ENCODE results near the gene SLC51A. TPM values are rescaled to one million over a fixed set of nuclear protein-coding genes. Genes with fewer than 3 reads are reported as not detected.

SLC51A gene
- total and polyA plus RNA-seq, 2 of the 8 experiments (the other 6 are each of a cell fraction or from before 2014, with no cell fraction given) = 6.3 to 9.8 TPM

DNA sequence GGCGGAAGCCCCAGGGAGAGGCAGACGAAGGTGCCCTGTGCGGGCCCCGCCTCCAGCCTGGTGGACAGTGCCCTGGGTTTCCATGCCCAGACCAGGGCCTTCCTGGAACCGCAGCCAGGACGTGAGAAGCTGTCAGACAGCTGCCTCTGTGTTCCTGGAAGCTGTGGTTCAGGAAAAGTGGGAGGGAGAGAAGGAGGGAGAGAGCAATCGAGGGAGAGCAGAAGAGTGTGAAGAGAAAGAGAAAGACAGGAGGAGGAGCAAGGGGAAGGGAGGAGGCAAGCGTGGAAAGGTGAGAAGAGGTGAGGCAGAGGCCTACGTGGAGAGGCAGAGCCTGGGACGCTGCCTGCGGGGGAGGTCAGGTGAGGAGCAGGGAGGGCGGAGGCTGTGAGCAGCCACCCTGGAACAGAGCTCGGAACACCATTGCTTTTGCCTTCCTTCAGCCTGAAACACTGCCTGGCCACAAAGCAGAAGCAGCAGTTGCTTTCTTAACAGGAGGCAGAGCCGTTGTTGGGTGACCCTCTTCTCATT lies 23.7 kb upstream of the SLC51A start:
- WGBS, 2 experiments (ENCODE audit: extremely low coverage in 1 of 2, insufficient coverage in 1 of 2, insufficient read length in 1 of 2, insufficient replicate concordance in 2 of 2, low coverage in 1 of 2, low lambda C conversion rate in 2 of 2, missing lambda C conversion rate in 1 of 2) = 72% methylated on average over 13 of the region's 14 CpGs; no CpG with 5 or more reads in 1 of the 2 experiments

More for the DNA sequence above, 23.7 kb upstream of the SLC51A start:
- H3K9ac ChIP-seq (replicated peaks in 1 of 4; ENCODE audit: extremely low read depth in 1 of 4, low read depth in 3 of 4, low read length in 3 of 4) = no peak overlapping the region; a peak in 1 of 7 replicates
- no peaks in the 10 kb centered on the region for H3K9me3 ChIP-seq (ENCODE audit: insufficient read depth in 2 of 2, low read depth in 1 of 2, low read length in 1 of 2)
- H2BK12ac ChIP-seq (ENCODE audit: low read depth, low read length) = peak overlapping the region; percentile 68; the same call in 1 of the 2 replicates
- H4K91ac ChIP-seq (replicated peaks; ENCODE audit: insufficient read length, low read length) = no peak overlapping the region
- H2AFZ ChIP-seq (ENCODE audit: low read length) = 0 out of 2 replicates have a peak overlapping the region, but pooled peaks have one; percentile 12
- H2AK5ac ChIP-seq (ENCODE audit: low read depth, low read length) = peak overlapping the region; percentile 72; the same call in 1 of the 2 replicates
- DNase-seq (ENCODE audit: low read depth in 1 of 2, low spot score in 2 of 2) (no peak), FAIRE-seq (no peak)
- peak overlapping the region; percentile 72; the same call in 1 of the 2 replicates for H2BK15ac ChIP-seq (ENCODE audit: low read length)
- no peak overlapping the region for H2BK120ac ChIP-seq (replicated peaks; ENCODE audit: low read depth, low read length)
- no peaks in the 10 kb centered on the region for H3K79me2 ChIP-seq (ENCODE audit: control insufficient read depth in 1 of 2, insufficient read depth in 2 of 2, low read length in 2 of 2)
- H3K18ac ChIP-seq (ENCODE audit: extremely low read depth, low read length) = peak overlapping the region; percentile 83
- H3K4ac ChIP-seq (replicated peaks; ENCODE audit: insufficient read length, low read depth, low read length) = peak overlapping the region; percentile 27
- no peak overlapping the region for H4K5ac ChIP-seq (ENCODE audit: insufficient read length, low read depth, low read length)
- H3K23me2 ChIP-seq (ENCODE audit: low read depth, low read length) = no peaks in the 10 kb centered on the region
- H3K14ac ChIP-seq (ENCODE audit: insufficient read length) = no peak overlapping the region
- no peak overlapping the region; the same call in 1 of the 2 replicates for H4K8ac ChIP-seq (ENCODE audit: extremely low read depth, insufficient read depth, low read length)
- POLR2A ChIA-PET (ENCODE audit: partially characterized antibody) = interaction anchor here (1.0 to 1.2 kb wide), 2 partner anchors 112 to 128 kb away, joined by 3 to 11 read pairs; partner anchors contain the start of gene TFRC
- H3K27me3 ChIP-seq (replicated peaks in 1 of 4; ENCODE audit: control insufficient read depth in 3 of 4, extremely low read depth in 1 of 4, insufficient read depth in 3 of 4, low read length in 3 of 4) = no peaks in the 10 kb centered on the region
- peak overlapping the region; percentile 38; the same call in 1 of the 2 replicates for H3K27ac ChIP-seq (ENCODE audit: low read depth, low read length)
- H3K4me1 ChIP-seq (replicated peaks in 1 of 4; ENCODE audit: control insufficient read depth in 3 of 4, insufficient read depth in 4 of 4, low read length in 3 of 4) = peaks cover 0 to 8% (median 1%) of the 10 kb centered on the region in 4 experiments; a peak in 3 of 7 replicates
- H3K4me2 ChIP-seq (ENCODE audit: insufficient read depth in 1 of 2, low read depth in 2 of 2, low read length in 2 of 2) = no peak overlapping the region; a peak in 1 of 4 replicates
- no peak overlapping the region for H3K56ac ChIP-seq (replicated peaks; ENCODE audit: insufficient read length, low read depth, low read length)
- H3K79me1 ChIP-seq (ENCODE audit: low read depth, low read length) = no peaks in the 10 kb centered on the region
- no peak overlapping the region for H3K23ac ChIP-seq (ENCODE audit: insufficient read length)
- CTCF ChIA-PET (ENCODE audit: partially characterized antibody) = interaction anchor here (1.1 to 11.5 kb wide), 6 partner anchors 14 to 170 kb away, joined by 3 to 299 read pairs (median 8); no protein-coding TSS in a partner anchor
- H2BK5ac ChIP-seq (ENCODE audit: low read depth, low read length) = peak overlapping the region; percentile 86
- no peak overlapping the region for H3K4me3 ChIP-seq (ENCODE audit: extremely low read depth in 1 of 4, insufficient read depth in 2 of 4, low read depth in 3 of 4, low read length in 4 of 4)
- no peak overlapping the region for H2BK20ac ChIP-seq (ENCODE audit: low read length)
- no peaks in the 10 kb centered on the region for H3K36me3 ChIP-seq (ENCODE audit: control insufficient read depth in 2 of 4, insufficient read depth in 4 of 4, low read length in 3 of 4)
- TF ChIP-seq SUZ12 (IDR thresholded peaks at IDR 0.05; ENCODE audit: low read length) = no peak
- no peak for TF ChIP-seq KDM5A (IDR thresholded peaks at IDR 0.05; ENCODE audit: low read length)
- no peak for TF ChIP-seq PHF8 (conservative IDR thresholded peaks at IDR 0.05; ENCODE audit: low read depth, low read length)
- no peak for TF ChIP-seq TAF7 (optimal IDR thresholded peaks at IDR 0.05; ENCODE audit: borderline replicate concordance, low read depth, low read length)
- TF ChIP-seq BRCA1 (IDR thresholded peaks at IDR 0.05; ENCODE audit: low read depth, low read length) = no peak
- TF ChIP-seq SP2 (IDR thresholded peaks at IDR 0.05; ENCODE audit: low read length) = no peak
- TF ChIP-seq TBP (IDR thresholded peaks at IDR 0.05; ENCODE audit: low read depth, low read length) = no peak
- TF ChIP-seq CBX8 (IDR thresholded peaks at IDR 0.05; ENCODE audit: borderline replicate concordance, low read depth, low read length) = no peak
- peaks cover 0 to 2% of the 10 kb centered on the region in 2 experiments for H4K20me1 ChIP-seq (replicated peaks in 1 of 2; ENCODE audit: control insufficient read depth in 1 of 2, insufficient read depth in 2 of 2, low read length in 2 of 2)
